Activated T-helper 1 cell treated with Interleukin-2 at 50 U/mL for 16 hours (primary cell): ENCODE measurements around the gene ANKRD11.
"Not testable (repeated sequence)": the region's sequence is repeated elsewhere in the genome, so short reads cannot be mapped to it uniquely, and the experiment has no call there.

ENCODE experiments used
- DNase-seq: peaks from one replicate; pipeline ENCODE4 v3.0.0-alpha.2; 2020; ENCODE audit warnings: low read depth

The ANKRD11 gene

DNA sequence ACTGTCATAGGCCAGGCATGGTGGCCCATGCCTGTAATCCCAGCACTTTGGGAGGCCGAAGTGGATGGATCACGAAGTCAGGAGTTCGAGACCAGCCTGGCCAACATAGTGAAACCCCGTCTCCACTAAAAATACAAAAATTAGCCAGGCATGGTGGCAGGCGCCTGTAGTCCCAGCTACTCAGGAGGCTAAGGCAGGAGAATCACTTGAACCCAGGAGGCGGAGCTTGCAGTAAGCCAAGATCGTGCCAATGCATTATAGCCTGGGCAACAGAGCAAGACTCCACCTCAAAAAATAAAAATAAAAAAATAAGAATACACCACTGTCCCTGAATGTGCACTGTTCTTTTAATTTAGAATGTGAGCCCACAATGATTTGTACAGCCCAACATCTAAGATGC, 61.8 kb downstream of the ANKRD11 start:
- not testable (repeated sequence) for DNase-seq

DNA sequence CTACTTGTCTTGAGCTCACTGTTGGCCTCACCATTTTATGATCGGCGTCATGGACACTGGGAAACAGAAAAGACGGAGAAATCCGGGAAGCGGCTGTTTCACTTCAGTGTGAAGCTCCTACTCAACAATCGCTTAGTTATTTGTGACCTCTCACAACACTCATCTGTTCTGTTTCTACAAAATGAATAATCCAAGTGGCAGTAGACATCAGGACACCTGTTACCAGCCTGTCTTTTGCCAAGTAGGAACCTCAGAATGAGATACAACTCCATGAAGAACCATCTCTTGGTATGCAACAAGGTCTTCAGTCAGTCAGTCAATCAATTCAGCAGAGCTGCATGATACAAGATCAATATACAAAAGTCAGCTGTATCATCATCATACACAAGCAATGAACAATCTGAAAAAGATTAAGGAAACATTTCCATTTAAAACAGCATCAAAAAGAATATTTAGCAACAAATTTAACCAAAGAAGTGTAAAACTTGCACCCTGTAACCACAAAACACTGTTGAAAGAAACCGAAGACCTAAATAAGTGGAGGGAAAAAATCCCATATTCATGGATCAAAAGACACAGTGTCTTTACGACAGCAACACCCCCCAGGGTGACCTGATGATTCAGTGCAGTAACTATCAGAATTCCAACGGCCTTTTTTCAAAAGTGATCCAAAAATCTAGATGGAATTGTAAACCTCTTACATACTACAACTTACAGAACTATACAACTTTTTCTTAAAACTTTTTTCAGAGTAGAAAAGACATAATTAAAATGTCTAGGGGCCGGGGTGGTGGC, 63.4 kb downstream of the ANKRD11 start:
- no peak for DNase-seq

DNA sequence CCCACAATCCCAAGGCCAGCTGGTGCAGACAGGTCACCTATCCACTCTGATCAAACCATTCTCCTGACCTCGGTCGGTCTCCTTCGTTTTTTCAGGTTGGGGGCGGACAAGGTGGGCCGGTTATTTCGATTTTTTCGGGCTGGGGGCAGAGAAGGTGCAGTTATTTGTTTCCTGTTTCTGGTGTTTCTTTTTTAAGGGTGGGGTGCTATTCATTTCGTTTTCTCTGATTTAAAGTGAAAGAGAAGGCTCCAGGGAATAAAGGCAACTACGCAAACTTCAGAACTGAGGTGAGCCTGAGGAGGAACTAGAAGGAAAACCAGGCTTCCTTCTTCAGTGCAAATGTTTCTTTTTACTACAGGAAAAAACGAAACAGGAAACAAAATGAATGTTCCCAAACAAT, 64.8 kb downstream of the ANKRD11 start:
- DNase-seq, result no peak

DNA sequence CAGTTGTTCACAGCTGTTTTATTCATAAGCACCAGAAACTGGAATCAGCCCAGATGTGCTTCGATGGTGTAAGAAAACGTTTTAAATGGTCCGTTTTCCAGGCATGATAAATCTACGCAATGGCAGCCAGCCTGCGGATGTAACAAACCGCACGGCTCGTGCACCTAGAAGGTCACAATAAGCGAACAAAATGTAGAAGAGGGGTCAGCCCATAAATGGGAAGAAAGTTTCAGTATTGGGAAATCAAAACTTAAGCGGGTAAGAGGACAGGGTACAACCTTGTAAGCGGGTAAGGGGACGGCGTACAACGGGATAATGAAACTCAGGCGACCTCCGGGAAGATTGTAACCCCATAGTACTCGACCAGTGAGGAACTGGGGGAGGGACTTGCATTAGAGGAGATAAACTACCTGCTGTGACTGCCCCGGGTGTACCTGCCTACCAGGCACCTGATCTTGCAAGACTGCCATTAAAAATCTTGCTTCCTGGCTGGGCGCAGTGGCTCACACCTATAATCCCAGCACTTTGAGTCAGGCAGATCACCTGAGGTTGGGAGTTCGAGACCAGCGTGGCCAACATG, 66.6 kb downstream of the ANKRD11 start:
- no peak for DNase-seq

DNA sequence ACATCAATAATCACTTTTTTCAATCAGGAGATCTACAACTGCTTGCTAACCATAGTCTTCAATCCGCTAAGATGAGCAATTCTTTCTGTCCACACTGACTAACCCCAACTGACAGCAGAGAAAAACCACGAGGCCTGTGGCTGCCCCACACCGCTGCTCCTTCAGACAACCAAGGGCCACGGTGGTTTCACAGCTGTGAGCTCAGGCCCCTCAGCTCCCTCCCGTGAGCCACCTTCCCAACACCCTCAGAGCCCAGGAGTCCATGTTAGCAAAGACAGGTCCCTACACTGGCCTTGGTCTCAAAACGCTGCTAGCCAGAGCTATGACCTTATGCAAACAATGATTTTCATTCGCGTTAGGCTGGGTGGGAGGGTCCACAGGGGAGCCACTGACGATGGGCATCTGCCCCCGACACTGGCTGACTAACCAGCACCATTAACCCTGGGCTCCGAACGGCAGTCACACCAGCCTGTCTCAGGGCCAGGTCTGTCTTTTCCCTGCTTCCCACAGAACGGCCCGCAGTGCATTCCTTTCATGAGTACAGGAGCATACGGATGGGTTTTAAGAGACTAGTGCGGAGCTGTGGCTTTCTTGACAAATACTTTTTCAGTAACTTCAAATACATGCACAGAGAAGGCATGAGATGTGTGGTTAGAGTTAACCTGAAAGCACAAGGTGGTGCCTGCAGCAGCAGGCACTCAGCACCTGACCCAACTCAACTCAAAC, 67.3 kb downstream of the ANKRD11 start:
- no peak for DNase-seq

DNA sequence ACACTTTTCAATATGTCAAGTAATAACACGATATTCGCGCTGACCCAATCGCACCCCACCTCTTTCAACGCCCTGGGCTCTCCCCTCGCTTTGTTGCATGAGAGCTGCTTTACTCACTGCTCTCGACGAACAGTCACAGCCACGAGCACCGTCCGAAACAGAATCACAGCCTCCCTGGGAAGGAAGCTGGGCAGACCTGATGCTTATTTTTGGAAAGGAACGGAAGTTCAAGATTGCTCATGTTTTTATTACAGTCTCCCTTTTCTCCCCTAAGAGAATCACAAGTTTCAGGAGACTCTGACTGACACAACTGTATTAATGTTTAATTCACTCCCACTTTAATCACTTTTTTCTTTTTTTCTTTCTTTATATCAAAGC, 67.8 kb downstream of the ANKRD11 start:
- DNase-seq, result no peak

DNA sequence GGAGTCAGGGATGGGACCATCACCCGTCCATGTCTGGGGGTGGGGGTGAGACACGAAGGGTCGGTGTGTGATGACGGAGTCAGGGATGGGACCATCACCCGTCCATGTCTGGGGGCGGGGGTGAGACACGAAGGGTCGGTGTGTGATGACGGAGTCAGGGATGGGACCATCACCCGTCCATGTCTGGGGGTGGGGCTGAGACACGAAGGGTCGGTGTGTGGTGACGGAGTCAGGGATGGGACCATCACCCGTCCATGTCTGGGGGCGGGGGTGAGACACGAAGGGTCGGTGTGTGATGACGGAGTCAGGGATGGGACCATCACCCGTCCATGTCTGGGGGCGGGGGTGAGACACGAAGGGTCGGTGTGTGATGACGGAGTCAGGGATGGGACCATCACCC, 69.1 kb downstream of the ANKRD11 start:
- DNase-seq, result not testable (repeated sequence)

DNA sequence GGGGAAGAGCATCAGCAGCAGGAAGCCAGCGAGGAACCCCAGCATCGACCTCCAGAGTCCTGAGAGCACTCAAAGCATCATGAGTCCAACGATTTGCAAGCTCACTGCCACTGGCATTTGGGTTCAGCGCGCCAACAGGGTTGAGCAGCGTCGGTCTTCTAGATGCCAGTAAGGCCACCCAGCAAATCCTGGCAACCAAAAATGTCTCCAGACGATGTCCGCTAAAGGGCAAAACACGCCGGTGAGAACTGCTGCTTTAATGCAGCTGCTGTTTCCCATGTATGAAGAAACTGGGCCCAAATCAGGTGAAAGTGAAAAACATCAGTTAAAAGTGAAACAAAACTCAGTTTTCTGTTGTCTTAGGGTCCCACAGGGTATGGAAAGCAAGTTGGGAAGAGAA, 70.2 kb downstream of the ANKRD11 start:
- DNase-seq, result no peak

DNA sequence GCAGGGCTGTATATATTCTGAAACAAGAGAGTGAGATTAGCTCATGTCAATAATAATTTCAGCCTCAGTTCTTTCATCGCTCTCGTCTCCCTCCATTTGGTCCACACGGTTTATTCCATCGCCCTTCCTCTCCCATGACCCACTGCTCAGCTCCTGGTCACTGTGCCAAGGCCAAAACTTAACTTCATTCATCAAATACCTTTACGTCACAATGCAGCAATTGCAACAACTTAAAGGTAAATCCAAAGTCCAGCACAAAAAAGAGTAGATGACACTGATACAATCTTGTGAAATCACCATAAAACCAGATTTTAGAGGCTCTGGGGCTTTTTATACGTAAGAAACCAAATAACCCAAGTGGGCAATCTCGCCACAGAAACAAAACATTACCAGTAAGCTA, 72.0 kb downstream of the ANKRD11 start:
- DNase-seq, result no peak

DNA sequence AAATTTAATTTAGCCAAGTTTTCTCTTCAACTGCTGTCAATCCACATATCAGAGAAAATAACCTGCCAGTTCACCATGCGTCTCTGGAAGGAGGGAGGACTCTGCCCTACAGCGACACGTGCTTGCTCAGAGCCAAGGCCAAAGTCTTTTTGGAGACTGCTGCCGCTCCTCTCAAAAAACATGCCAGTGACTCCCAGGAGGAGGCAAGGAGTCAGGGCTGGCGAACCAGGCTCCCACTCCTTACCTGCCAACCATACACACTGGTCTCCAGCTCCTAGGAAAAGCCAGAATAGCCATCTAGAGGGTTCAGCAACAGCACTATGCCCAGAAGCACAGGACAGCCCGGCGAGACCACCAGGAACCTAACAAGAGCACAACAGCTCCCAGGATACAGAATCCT, 73.0 kb downstream of the ANKRD11 start:
- no peak for DNase-seq

DNA sequence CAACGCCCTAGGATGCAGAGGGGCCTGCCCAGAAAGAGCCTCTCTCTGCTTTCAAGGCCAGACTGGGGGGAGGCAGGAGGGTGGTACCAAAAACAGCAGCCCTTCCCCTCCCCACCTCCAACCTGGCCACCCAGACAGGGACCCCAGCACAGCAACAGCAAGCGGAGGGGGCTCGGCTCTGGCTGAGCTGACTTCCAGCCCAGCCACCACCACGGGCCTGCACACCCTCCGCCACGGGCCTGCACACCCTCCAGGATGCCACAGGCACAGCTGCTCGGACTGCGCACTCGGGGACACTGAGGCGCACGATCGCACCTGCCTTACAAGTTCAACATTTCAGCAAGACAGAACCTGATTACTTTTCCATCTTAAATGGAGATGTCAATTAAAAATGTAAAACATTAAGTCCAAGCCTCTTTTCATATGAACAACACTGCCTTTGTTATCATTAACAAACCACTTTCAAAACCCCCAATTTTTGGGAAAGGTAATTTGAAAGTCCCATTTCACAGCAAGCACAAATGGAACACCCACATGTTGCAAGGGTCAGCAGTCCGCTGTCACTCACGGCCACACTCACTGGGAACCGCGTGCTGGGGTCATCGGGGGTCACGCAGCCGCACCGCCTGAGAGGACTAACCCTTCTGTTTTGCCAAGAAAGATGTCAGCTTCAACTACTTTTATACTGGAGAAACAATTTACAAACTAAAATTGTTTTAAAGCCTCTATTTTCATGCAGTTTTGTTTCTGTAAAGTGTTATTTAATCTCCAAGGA, 76.4 kb downstream of the ANKRD11 start:
- no peak for DNase-seq

DNA sequence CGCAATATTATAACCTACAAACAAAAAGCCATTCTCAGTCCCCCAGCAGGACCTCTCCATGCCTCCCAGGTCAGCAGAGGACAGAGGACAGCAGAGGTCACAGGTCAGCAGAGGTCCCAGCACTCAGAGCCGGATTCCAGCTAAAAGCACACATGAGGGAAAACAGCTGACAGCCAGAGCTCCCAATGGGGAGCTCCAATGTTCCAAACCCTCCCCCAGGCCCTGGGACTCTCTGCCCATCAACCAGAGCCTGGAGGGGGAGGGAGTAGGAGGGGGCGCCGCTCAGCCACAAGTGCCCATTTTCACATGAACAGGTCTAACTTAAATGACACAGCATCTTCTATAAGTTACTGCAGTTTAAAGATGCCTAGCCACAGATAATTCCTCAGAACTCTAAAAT, 77.5 kb downstream of the ANKRD11 start:
- DNase-seq, result no peak

DNA sequence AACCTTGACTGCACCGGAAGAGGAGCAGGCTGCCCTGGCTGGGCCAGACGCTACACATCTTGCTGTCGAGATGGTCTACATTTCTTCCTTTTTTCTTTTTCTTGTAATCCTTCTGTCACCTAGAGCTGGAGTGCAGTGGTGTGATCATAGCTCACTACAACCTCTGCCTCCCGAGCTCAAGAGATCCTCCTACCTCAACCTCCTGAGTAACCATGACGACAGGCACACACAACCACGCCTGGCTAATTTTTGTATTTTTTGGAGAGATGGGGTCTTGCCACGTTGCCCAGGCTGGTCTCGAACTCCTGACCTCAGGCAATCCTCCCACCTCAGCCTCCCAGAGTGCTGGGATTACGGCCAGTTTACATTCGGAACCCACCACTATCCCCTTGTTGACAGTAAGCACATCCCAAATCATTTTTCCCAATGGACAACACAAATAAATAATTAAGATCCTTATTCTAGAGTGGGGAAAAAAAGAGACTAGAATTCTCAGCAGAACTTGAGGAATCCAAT, 79.0 kb downstream of the ANKRD11 start:
- DNase-seq, result no peak

DNA sequence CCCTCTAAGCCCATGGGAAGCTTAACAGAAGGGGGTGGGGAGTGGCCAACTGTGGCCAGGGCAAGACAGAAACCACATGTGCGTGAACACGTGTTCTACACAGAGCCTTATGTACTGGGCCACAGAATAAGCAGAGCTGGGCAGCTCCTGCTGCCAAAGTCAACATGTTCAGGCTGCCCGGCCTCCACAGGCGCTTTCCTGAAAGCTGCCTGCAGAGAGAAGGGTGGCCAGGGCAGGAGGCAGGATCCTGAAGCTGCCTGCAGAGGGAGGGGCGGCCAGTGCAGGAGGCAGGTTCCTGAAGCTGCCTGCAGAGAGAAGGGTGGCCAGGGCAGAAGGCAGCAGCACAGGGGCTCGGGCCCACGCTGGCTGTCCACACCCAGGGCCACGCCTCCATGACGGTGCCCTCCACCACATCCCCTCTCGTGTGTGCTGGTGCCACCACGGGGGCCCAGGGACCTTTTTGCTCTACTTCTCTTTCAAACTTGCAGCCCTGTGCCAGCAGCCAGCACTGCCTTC, 79.5 kb downstream of the ANKRD11 start:
- no peak for DNase-seq

DNA sequence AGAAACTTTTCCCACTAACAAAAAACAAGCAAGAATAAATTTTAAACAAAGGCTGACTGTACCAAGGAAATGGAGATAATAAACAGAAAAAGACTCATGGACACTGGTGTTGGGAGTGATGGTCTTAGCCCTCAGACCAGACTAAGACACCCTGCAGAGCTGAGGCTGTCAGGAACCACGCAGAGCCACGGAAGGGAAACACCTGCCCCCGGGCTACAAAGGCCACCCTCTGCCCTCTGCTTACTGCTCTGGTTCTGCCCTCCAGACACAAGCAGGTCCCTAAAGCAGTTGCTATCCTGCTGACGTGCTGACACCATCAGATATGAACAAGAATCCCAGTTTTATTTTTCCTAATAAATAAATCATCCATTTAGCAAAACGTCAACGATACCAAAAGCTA, 80.0 kb downstream of the ANKRD11 start:
- no peak for DNase-seq

DNA sequence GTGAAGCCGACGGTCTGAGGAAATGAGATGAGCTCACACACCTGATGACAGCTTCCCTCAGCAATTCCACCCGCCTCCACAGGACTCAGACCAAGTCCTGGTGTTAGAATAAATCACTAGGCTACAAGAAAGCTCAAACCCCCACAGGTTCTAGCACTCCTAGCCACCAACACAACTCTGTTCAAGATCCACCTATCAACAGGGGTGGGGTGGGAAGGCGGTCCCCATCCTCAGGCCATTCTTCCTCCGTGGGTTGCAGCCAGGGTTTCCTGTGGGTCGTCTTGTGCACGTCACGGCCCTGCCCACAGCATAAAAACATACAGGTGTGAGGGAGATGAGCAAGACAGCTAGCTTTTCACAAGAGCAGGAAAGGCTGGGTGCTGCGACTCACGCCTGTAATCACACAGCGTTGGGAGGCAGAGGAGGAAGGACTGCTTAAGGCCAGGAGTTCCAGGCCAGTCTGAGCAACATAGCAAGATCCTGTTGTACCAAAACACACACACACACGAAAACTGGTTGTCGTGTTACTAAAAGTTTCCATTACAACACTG, 81.1 kb downstream of the ANKRD11 start:
- DNase-seq, result peak; percentile 64

DNA sequence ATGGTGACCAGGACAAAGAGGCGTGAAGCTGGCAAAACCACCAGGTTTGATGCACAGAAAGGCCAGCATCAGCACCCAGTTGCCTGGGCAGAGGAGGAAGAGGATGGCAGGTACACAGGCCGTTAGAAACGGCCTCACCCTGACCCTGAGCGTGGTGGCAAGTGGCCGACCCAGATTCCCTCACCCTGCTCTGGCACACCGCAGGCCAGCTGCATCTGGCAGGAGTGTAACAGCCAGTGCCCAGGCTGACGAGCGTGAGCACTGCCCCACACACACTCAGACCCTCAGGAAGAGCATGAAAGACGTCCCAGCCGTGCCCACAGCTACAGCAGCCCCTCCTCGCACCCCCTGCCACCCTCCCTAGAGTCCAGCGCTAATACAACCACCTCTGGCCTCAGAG, 82.0 kb downstream of the ANKRD11 start:
- no peak for DNase-seq

DNA sequence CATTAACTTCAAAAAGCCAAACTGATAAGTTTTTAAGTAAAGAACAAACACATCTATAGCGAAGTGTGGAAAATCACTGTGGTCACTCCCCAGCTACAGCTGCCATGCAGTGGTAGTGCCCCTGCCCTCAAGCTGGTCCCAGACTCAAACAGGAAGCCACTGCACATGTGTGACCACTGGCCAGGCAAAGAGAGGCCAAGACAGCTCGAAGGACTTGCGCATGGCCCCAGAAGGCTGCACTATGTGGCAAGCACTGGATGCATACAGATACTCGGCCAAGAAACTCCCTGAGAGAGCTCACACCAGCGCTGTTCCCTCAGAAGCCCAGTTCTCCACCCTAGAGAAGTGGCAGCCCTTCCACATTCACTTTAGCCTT, 82.4 kb downstream of the ANKRD11 start:
- no peak for DNase-seq

DNA sequence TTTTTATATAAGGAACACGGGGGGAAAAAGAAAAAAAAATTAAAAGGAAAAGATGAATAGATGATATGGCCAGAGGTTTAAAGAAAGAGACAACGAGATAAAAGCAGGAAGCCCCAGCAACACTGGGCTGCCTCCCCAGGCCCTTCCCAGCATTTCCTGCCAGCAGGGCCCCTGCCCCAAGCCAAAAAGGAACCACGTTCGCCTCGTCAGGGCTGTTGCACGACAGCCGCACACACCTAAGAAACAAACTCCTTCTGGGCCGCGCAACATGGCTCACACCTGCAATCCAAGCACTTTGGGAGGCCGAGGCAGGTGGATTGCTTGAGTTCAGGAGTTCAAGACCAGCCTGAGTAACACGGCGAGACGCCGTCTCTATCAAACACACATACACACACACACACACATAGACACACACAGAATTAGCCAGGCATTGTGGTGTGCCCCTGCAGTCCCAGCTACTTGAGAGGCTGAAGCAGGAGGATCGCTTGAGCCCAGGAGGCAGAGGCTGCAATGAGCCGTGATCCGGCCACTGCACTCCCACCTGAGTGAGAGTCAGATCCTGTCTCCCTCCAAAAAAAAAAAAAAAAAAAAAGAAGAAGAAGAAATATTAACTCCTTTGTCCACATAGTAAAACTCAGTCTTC, 83.0 kb downstream of the ANKRD11 start:
- no peak for DNase-seq

DNA sequence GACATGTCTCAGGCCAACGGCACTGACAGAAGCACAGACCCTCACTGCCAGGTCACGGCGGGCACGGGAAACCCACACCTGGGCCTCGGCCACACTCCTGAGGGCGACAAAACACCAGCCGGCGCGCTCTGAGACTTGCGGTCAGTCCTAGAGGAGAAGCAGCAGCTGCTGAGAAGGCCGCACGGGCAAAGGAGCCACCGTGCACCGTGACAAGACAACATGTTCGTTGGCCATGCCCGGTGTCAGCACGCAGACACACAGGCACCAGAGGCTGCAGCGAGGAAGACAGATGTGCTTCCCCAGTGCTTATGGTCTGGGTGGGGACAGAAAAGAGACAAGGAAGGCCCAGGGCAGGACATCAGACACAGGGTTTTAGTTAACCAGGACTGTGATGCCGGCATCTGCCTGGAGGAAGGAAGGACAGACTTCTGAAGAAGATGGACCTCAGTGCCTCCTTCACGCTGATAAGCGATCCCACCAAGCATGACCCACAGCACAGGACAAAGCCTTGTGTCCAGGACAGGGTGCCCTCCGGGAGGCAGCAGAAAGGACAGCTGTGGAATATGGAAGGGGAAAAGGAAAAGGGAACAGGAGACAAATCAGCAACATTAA, 84.0 kb downstream of the ANKRD11 start:
- no peak for DNase-seq

DNA sequence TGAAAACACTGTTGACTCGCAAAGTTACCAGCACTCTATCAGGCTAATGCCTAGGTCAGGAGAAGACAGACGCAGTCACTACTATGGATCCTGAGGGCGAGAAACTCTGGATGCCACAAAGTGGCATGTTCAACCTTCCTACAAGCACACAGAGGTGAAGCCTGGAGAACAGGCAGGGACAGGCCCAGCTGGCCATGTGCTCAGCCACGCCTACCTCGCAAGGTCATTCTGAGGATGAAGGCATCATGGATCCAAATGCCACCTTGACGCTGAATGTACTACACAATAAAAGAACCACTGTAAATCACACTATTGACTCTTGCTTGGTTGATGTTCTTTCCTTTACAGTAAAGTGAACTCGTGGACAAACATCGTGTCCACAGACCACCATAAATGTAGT, 85.8 kb downstream of the ANKRD11 start:
- no peak for DNase-seq
